Measurements from ENCODE around the gene ZFR.

DNA sequence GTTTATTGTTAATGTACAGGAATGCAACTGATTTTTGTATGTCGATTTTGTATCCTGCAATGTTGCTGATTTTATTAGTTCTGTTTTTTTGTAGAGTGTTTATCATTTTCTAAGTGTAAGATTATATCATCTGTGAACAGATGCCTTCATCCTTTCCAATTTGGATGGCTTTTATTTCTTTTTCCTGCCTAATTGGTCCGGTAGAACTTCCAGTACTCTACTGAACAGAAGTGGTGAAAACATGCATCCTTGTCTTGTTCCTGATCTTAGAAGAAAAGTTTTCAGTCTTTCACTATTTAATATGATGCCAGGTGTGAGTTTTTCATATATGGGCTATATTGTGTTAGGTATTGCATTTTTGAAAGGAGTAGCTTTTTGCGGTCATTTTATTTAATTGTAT is 42.5 kb upstream of the ZFR start:
- TF ChIP-seq, protein P1, sequence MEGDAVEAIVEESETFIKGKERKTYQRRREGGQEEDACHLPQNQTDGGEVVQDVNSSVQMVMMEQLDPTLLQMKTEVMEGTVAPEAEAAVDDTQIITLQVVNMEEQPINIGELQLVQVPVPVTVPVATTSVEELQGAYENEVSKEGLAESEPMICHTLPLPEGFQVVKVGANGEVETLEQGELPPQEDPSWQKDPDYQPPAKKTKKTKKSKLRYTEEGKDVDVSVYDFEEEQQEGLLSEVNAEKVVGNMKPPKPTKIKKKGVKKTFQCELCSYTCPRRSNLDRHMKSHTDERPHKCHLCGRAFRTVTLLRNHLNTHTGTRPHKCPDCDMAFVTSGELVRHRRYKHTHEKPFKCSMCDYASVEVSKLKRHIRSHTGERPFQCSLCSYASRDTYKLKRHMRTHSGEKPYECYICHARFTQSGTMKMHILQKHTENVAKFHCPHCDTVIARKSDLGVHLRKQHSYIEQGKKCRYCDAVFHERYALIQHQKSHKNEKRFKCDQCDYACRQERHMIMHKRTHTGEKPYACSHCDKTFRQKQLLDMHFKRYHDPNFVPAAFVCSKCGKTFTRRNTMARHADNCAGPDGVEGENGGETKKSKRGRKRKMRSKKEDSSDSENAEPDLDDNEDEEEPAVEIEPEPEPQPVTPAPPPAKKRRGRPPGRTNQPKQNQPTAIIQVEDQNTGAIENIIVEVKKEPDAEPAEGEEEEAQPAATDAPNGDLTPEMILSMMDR (IDR thresholded peaks at IDR 0.05 in 8 of 11, conservative IDR thresholded peaks at IDR 0.05 in 3 of 11), result no peak
- TF ChIP-seq POLR2AphosphoS5 (IDR thresholded peaks at IDR 0.05) (no peak), POLR2A (IDR thresholded peaks at IDR 0.05) (no peak)

All from spleen (tissue), 7 donors.